ENCODE results near the gene S100B.
"Not testable (repeated sequence)": the region's sequence is repeated elsewhere in the genome, so short reads cannot be mapped to it uniquely, and the experiment has no call there.

Gene S100B

GRCh38 chr21:46604975-46605766 lies at the start of gene S100B:
TSS of gene S100B (minus strand) at chr21:46605082. CDS start at chr21:46602415, 2,667 bp downstream.
- DNase-seq: no peak

GRCh38 chr21:46651121-46651520 lies 46.2 kb upstream of the S100B start:
- no peak for DNase-seq

DNA sequence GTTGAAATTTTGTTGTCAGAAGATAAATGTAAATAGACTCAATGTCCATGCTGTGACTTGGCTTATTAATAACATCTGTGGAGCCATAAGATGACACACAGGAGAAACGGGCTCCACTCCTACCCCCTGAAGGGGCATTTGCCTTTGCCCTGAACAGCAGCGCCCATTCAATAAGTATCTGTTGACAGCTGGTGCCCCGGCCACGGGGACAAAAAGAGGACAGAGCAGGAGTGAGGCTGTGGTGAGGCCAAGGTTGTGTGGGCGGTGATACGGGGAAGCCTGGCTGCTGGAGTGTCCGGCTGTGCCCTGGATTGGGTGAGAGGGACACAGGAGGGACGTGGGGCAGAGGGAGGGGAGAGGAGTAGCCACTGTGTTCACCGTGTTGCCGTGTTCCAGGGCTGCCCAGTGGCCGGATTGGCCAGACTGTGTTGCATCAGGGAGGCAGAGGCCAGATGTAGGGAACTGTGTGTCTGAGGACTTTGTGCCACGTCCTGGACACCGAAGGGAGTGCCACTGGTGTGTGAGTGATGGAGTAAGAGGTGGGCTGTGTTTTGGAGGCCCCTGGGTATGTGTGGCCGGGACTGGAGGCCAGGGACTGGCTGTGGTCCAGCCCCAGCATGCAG lies 45.7 kb upstream of the S100B start:
- no peak for DNase-seq

- no peak for DNase-seq
These were observed 44.5 kb upstream of the S100B start for GRCh38 chr21:46649356-46649755.

GRCh38 chr21:46648539-46648938 lies 43.7 kb upstream of the S100B start:
- DNase-seq: no peak

GRCh38 chr21:46646541-46647154 lies 41.8 kb upstream of the S100B start:
- no peak for DNase-seq

GRCh38 chr21:46645840-46646239 lies 41.0 kb upstream of the S100B start:
- DNase-seq: no peak

DNA sequence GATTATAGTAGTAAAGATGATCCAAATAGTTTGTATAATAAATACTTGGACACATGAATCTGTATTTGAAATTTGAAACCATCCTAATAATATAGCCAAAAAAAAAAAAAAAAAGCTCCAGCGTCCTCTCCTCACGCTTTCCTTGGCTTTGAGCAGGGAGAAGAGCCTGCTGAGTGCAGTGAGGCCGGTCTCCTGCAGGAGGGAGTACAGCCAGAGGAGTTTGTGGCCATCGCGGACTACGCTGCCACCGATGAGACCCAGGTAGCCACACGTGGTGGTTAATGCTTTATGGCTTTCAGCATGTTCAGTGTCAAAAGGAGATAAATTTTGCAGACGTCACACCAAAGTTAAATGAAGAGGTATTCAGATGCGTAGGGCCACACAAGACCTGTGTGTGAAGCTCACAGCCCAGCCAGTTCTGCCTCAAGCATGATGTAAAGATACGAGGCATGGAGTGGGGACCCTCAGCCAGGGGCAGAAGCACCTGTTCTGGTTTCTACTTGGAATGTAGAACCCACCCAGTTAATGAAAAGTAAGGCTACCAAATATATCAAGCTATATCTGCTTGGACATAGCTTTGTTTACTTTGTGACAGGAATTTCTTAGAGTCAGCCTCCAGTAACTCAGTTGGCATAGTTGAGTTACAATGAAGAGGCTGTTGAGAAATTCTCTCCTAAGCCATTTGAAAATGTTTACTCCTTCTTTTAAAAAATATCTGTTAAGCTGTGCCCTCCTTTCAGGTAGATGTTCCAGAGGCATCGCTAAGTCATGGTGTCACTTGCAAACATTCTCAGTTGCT lies 38.7 kb upstream of the S100B start:
- DNase-seq: no peak

GRCh38 chr21:46641656-46642055 lies 36.8 kb upstream of the S100B start:
- DNase-seq: no peak

DNA sequence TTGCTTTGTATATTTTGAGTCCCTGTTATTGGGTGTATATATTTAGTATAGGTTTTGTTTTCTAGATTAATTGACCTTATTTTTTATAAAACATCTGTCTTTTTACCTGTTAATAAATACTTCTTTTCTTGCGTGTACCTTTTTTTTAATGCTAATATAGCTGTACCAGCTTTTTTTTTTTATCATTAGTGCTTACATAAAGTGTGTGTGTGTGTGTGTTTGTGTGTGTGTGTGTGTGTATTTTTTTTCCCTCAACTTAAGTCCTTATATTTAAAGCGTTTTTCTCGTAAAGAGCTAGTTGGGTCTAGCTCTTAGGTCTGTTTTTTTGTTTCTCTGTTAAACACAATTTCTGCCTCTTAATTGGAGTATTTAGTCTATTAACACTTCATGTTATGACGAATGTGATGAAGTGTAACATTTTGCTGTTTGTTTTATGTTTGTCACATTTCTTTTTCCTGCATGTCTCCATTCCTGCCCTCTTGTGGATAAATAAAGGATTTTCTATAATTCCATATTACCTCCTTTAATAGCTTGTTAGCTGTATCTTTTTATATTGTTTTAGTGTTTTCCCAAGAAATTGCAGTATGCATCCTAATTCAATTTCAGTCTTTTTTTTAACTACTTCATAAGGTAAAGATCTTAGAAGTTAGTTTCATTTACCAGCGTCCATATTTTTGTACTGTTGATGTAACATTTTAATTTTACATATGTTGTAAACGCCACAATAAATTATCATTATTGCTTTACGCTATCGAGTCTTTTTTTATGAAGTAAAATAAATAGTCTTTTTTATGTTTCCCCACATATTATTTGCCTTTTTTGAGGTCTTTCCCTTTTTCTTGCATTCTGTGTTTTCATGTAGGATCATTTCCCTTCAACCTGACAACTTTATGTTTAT lies 34.9 kb upstream of the S100B start:
- DNase-seq: no peak

- DNase-seq: peak; percentile 59
These were observed 33.3 kb upstream of the S100B start for GRCh38 chr21:46637952-46638746.

DNA sequence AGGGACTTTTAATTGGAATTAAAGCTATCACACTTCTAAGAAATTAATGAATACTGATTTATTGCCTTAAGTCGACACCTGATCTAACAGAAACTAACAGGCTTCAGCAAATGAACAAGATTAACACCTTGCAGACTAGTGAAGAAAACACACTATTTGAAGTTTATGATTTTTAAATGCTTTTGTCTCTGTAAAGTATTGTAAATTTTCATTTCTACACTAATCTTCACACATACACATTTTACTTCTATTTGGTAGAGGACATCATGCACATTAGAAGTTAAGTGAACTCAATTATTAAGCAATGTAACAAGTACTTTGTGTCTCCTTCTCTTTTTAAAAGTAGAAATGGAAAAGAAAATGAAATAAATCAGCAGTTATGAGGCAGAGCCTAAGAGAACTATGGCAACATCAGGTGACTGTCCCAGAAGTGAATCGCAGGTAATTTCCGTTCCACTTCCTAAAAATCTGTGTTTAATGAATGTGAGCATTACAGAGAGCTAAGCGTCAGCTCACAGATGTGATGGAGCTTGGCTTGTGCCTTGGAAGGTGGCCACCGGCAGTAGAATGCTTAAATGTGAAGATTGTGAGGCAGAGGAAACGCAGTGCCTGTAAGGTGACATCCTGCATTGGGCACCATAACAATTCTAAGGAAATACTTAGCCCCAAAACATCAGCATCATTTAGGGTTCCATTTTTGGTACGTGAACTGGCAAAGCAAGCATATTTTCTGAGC lies 31.8 kb upstream of the S100B start:
- DNase-seq: peak; percentile 22

- DNase-seq: no peak
These were observed 31.3 kb upstream of the S100B start for GRCh38 chr21:46636181-46636512.

DNA sequence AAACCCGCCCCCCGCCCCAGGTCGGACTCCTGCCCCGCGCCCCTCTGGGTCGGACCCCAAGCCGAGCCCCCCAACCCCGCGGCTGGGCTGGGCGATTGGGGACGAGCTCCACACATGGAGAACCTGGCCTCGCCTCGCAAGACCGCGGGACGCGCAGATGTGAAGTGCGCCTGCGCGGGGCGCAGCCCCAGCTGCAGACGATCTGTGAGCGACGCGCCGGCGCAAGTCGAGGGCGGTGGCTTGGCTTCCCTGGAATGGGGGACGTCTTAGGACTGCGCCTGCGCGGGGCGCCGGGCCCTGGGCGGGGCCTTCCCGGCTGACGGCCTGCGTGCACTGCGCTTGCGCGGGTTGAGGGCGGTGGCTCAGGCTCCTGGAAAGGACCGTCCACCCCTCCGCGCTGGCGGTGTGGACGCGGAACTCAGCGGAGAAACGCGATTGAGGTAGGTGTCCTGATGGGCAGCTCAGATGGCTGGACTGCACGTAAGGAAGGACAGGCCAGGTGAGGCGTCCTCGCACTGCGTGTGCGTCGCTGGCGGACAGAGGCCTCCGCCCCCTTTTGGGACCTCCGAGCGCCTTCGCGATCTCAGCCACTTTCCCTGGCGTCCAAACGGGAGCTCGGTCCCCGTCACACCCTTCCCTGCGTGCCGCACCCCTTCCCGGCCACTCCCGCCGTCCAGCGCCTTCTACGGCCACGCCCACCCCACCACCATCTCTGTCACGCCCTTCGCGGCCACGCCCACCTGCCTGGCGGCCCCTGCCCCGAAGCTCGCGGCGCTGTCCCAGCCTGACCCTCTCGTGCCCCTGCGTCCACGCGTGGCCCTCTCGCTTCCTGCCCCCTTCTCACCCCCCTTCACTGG lies 30.7 kb upstream of the S100B start, which contains the start of gene PRMT2:
TSS of gene PRMT2 (plus strand) at position 351 of the 857 bp plus-strand sequence. CDS start 1,278 bp downstream, outside the sequence.
- DNase-seq: peak; percentile 99

DNA sequence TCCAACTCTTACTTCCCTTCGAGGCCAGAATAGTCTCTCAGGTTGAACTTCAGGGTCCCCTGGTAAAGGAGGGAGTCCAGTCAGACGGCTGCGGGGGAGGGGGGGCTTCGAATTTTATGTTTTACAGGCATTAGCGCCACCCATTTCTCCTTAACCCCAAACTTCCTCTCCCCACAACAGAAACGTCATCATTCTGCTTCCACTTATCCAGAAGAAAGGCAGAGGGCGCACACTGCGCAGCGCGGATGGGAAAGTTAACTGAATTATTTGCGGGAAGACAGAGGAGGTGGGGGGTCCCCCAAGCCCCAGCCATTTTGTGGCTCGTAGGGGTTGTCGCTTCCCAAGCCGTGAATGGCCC lies 30.1 kb upstream of the S100B start:
- DNase-seq: peak; percentile 59

GRCh38 chr21:46634427-46634826 lies 29.5 kb upstream of the S100B start:
- DNase-seq: peak; percentile 14

DNA sequence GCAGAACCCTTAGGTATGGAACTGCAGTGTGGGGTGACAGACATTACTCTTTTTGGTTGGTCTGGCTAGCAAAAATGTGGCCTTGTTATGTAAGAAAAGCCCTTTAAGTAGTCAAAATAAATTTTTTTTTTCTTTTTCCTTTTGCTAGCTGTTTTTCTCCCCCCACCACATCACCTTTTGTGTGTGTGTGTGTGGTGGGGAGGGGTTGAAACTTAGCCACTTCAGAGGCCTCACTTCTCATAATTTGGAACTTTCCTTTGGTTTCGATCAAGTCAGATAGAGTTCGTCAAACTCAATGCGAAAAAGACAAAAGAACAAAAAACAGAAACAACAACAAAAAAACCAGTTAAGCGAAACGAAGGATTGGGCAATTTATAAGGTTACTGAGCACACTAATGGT lies 28.7 kb upstream of the S100B start:
- DNase-seq: no peak

DNA sequence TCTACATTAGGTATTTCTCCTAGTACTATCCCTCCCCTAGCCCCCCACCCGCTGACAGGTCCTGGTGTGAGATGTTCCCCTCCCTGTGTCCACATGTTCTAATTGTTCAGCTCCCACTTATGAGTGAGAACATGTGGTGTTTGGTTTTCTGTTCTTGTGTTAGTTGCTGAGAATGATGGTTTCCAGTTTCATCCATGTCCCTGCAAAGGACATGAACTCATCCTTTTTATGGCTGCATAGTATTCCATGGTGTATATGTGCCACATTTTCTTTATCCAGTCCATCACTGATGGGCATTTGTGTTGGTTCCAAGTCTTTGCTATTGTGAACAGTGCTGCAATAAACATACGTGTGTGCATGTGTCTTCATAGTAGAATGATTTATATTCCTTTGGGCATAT lies 26.0 kb upstream of the S100B start:
- DNase-seq: not testable (repeated sequence)

- no peak for DNase-seq
These were observed 24.0 kb upstream of the S100B start for GRCh38 chr21:46628868-46629267.

DNA sequence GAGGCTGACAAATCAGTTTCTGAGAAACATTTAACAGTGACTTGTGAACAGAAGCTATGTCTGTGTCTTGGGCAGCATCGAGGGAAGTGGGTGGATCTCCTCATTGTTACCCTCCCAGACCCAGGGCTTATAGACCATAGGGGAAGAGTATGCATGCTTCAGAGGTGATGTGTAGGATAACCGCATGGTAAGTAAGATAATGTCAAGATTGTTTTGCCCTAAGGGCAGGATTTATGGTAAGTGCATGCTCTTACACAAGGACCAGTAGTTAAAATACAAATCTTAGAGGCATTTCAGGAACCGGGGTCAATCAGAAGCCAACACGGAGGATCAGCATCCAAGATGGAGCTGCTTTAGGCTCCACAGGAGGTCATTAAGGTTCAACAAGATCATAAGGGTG lies 22.8 kb upstream of the S100B start:
- DNase-seq: no peak
